HG03025 (cell line): ENCODE data around the gene SLC25A11.

Source experiments
- ATAC-seq: cut with Tn5 transposase; IDR thresholded peaks from one replicate; pipeline ENCODE4 v1.9.1; 2021; ENCODE audit warnings: mild to moderate bottlenecking, moderate library complexity; ENCODE audit not compliant: unreplicated experiment, low FRiP score

SLC25A11 gene

DNA sequence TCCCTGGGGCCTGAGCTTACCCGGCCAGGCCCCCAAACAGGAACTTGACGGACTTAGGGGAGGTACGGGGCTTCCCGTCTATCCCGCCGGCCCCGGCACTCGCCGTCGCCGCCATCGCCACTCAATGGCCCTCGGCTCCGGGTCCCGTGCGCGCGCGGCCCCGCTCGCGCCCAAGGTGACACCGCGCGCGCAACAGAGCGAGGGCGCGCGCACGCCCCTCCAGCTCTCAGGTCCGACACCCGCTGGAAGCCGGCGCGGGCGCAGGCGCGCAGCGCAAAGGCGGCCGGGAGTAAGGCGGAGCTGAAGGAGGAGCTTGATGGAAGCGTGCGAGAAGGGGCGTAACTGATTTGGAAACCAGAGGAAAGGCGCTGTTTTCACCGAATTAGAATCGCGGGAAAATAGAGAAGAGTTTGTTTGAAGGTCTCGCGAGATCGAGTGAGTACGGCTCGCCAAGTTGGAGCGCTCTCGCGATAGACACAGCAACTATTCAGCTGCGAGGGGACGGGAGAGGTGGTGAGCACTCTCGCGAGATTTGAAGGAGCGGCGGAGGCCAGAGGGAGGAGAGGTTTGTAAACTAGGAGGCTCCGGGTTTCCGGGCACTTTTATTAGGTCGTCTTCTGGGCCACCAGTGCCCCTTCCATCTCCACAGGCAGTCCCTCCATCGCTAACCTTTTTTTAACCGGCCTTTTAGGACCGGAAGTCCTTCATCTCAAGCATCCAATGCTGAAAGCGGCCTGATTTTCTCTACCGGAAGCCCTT lies at the start of gene SLC25A11, which contains the start of gene RNF167:
TSS of gene SLC25A11 (minus strand) at position 251 of the 759 bp plus-strand sequence. CDS start at position 115, 136 bp downstream.
TSS of gene RNF167 (plus strand) at position 473 of the 759 bp plus-strand sequence. CDS start 642 bp downstream, outside the sequence.
- peak; percentile 71 for ATAC-seq

GRCh38 chr17:4987767-4988567 lies 48.1 kb upstream of the SLC25A11 start:
- no peak for ATAC-seq

DNA sequence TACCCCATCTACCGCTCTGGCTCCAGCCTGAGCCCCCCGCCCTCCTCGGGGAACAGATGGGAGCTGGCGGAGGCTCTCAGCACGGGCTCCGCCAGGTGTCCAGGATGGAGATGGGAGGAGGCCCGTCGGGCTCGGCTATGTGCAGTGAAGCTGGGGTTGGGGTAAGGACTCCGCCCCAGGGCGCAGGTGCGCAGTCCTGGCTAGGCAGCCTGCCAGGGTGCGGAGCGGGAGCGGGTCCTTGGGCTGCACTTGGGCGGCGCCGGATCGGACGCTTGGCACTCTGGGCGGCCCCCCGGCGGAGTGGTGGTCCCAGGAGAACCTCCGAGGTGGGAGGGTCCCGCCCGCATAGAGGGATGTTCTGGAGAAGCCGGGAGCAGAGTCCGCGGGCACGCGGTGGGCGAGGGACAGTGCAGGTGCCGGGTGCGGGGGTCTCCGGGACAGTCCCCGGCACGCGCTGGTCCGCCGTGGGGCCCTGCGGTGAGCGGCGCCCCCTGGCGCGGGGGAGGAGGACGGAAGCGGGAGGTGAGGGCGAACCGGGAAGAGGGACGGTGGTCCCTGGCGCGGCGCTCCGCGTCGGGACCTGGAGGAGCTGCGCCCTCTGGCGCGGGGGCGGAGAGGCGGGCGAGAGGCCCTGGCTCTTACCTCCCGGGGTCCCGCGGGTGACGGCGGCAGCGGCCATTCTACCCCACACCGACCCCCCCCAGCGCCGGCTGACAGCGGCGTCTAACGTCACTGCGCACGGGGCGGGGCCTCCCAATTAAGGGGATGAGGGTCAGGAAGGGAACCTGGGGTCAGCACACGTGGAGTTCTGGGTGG lies 47.3 kb upstream of the SLC25A11 start, which contains the start of gene CAMTA2:
TSS of gene CAMTA2 (minus strand) at position 725 of the 816 bp plus-strand sequence. CDS start 1,453 bp downstream, outside the sequence.
- ATAC-seq: peak; percentile 57

- no peak for ATAC-seq
Measured at GRCh38 chr17:4986403-4986802, 46.6 kb upstream of the SLC25A11 start.

GRCh38 chr17:4982305-4982704 lies 42.5 kb upstream of the SLC25A11 start:
- ATAC-seq: no peak

- ATAC-seq: no peak
Measured at GRCh38 chr17:4980644-4981216, 40.9 kb upstream of the SLC25A11 start.

DNA sequence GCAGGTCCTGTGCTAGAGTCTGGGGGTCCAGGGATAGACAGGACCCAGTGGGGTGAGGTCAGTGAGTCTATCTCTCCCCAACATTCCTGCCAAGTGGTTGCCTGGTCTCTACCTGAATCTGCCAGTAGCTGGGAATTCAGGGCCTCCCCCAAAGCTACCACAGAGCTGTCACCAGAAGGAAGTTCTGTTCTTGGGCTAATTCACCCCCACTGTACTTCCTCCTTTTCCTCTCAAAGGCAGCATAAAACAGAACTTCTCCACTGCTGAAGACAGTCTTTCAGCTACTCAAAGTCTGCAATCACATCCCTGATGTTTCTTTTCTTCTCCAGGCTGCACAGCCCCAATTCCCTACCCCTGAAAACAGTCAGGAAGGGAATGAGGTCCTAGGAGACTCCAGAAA lies 38.9 kb upstream of the SLC25A11 start:
- ATAC-seq: no peak

DNA sequence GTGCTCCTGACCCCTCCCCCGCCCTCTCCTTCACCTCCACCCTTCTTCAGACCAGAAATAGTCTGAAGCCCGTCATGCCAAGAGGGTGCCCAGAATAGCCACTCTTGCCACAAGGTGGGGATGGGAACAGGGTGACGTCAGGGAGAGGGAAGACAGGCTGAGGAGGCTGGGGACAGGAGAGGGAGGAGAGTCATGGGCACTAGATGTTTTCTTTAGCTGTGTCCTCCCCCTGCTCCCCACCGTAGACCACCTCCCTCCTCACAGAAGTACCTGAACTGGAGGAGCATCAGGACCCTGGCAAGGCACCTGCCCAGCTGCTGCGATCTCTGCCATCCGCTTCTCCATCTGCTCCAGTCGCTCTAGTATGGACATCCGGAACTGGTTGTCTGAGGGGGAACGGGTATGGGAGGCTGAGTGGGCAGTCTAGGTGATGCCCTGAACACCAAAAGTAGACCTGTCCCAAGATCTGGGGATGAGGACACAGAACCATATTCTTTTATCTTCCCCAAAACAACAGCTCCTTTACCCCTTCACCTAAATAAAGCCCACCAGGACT lies 34.3 kb upstream of the SLC25A11 start:
- ATAC-seq: no peak

GRCh38 chr17:4973256-4974114 lies 33.6 kb upstream of the SLC25A11 start:
- ATAC-seq: no peak

- ATAC-seq: no peak
Measured at GRCh38 chr17:4972752-4973151, 32.9 kb upstream of the SLC25A11 start.

DNA sequence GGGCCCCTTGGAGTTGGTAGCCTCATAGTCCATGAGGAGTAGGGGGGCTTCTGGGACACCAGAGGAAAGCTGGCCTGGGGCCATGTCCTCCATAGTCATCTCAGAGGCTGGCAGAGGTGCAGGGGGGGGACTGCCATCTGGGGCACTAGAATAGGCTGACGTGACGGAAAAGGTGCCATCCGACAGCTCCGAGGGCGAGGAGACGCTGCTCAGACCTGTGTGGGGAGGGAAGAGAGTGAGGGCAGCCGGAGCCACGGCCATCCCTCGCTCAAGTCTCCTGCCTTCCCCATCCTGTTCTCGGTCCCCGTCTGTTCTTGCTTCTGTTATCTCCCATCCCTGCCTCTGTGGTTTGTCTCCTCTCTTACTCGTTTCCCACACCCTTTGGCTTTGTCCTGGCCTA lies 32.5 kb upstream of the SLC25A11 start:
- ATAC-seq: no peak

- no peak for ATAC-seq
Measured at GRCh38 chr17:4971826-4972225, 32.0 kb upstream of the SLC25A11 start.

GRCh38 chr17:4970273-4970672 lies 30.4 kb upstream of the SLC25A11 start:
- ATAC-seq: no peak

GRCh38 chr17:4969551-4970173 lies 29.8 kb upstream of the SLC25A11 start:
- no peak for ATAC-seq

GRCh38 chr17:4969047-4969550 lies 29.3 kb upstream of the SLC25A11 start:
- no peak for ATAC-seq

DNA sequence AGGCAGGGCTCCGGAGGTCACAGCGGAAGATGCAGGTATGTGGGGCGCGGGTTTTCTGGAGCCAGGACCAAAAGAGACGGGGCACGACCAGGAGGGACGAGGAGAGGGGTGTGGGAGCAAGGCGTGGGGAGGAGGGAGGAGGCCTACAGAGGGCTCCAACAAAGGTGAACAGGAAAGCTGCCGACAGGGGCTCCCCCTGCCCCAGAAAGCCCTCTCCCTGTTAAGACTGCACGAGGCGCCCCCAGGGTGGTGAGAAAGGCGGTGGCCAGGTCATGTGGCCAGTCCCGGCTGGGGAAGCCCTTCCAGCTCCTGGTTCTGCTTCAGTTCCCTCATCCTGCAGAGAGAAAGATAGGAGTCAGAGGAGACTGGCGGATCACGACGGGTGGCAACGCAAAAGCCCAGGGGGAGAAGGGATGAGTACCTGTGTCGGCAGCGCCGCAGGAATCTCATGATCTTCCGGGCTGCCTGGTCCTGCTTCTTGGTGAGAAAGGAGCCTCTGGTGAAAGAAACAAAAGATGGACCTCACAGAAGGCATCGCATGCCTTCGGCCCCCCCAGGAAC lies 28.7 kb upstream of the SLC25A11 start:
- no peak for ATAC-seq

DNA sequence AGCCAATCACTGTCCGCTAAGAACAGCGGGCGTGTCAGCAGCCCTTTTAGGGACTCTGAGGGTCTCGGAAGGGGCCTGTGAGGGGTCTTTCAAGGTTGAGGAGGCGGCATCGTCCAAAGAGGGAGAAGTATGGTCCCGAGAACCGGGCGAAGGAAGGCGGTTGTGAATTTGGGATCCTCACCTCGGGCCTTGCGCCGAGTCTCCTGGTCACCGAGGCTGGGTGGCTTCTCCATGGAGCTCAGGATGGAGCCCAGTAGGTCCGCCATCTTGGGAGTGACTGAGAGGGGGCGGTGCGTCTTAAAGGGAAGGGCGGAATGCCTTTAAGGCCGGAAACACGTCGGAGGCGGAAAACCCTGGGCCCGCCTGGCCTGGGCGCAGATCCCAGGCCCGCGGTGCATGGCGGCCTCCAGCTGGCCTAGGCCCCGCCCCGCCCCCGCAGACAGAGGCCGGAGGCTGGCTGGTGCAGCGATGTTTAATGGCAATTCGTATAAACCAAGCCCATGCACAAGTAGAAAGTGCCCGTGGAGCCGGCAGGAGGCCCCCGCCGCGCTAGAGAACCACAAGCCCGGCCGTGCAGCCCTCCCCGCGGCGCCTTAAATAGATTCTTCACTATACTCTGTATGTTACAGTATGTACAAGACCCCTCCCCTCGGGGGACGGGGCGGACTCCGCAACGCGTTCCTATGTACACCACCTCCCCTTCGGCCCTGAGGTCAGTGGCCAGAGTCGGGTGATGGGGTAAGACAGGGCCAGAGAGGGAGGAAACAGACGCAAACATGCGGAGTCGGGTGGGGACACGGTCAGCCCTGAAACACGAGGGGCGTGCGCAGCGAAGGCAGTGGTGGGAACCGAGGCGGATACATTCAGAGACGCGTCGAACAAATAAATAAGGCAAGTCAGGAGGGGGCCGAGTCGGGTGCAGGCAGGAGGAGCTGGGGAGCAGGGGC lies 28.0 kb upstream of the SLC25A11 start, which contains the start of gene SPAG7:
TSS of gene SPAG7 (minus strand) at position 279 of the 947 bp plus-strand sequence. CDS start at position 266, 13 bp downstream.
- ATAC-seq: peak; percentile 43
